K562 (cell line): Measurements from ENCODE around the gene KAT6B. TPM values are rescaled to one million over a fixed set of nuclear protein-coding genes. Genes with fewer than 3 reads are reported as not detected.

ENCODE experiments used
- ATAC-seq: fragments of 200-7000 bp; cut with Tn5 transposase; 3 replicates; pipeline ENCODE4 v1.9.1; 2020; ENCODE audit warnings: moderate library complexity
- BruUV-seq: library from RNA; stranded (reverse); fragments of 400-500 nt; replicated peaks from 2 replicates; lab custom pipeline; 2021; lab: Mats Ljungman, UMichigan
- CTCF ChIA-PET: fragments of 300-600 bp; formaldehyde crosslinking; extraction: SDS; loops from one replicate; lab custom pipeline; 2021; ENCODE audit warnings: low intra/inter-chr PET ratio; lab: Yijun Ruan, JAX
- POLR2A ChIA-PET: fragments of 300-600, 350-650 bp; sonication (Branson Sonifier 250); formaldehyde crosslinking; extraction: SDS; loops from one replicate; lab custom pipeline; 2021; ENCODE audit warnings: antibody characterized with exemption, inconsistent platforms; lab: Yijun Ruan, JAX
- DNase-seq, 4 experiments: peaks; one replicate each; pipeline versions ENCODE4 v3.0.0 to v3.0.0-alpha.2; 2011 to 2018; ENCODE audit warnings: low spot score in 3 of 4, mixed read lengths in 3 of 4; ENCODE audit errors: extremely low read depth in 1 of 4
- FAIRE-seq: peaks from 2 replicates; lab custom pipeline; 2011; peaks lifted over from hg19 to GRCh38; lab: Jason Lieb, UNC
- H2AFZ ChIP-seq: 2 replicates; pipeline ENCODE4 v1.6.0; 2011; ENCODE audit warnings: low read depth, low read length, control low read depth, inconsistent platforms
- H3K27ac ChIP-seq: fragments of 200-600 bp; 3 replicates; pipeline ENCODE4 v1.8.0; 2011; ENCODE audit warnings: low read depth, mild to moderate bottlenecking, control low read depth, inconsistent platforms, low read length, moderate library complexity, mixed read lengths; ENCODE audit errors: extremely low read depth
- H3K27me3 ChIP-seq, 2 experiments: fragments of 300-600 bp in 1 of 2; 2 replicates in 1 of 2; 3 replicates in 1 of 2; pipeline versions ENCODE4 v1.6.0 to v1.8.0; 2011; ENCODE audit warnings: inconsistent platforms in 2 of 2, low read length in 2 of 2, mild to moderate bottlenecking in 1 of 2, mixed read lengths in 1 of 2, moderate library complexity in 1 of 2; ENCODE audit not compliant: control insufficient read depth in 2 of 2, insufficient read depth in 2 of 2
- H3K36me3 ChIP-seq: fragments of 300-600 bp; 3 replicates; pipeline ENCODE4 v1.8.0; 2011; ENCODE audit warnings: mild to moderate bottlenecking, low read length, inconsistent platforms; ENCODE audit not compliant: control insufficient read depth, insufficient read depth
- H3K4me1 ChIP-seq, 2 experiments: fragments of 200-600 bp in 1 of 2; replicated peaks in 1 of 2; 2 replicates in 1 of 2; 3 replicates in 1 of 2; pipeline versions ENCODE4 v1.5.1 to v1.8.0; 2011; ENCODE audit warnings: inconsistent platforms in 2 of 2, low read length in 2 of 2, mild to moderate bottlenecking in 1 of 2, mixed read lengths in 1 of 2, moderate library complexity in 1 of 2; ENCODE audit not compliant: control insufficient read depth in 2 of 2, insufficient read depth in 2 of 2
- H3K4me2 ChIP-seq: 2 replicates; pipeline ENCODE4 v1.6.1; 2011; ENCODE audit warnings: low read length, control low read depth, inconsistent platforms, mixed read lengths; ENCODE audit not compliant: insufficient read depth
- H3K4me3 ChIP-seq: fragments of 200-600 bp; sonication (generic), shearing (Covaris generic); 2 replicates; pipeline ENCODE4 v1.5.1; 2016; ENCODE audit warnings: control low read depth, inconsistent platforms
- H3K79me2 ChIP-seq: fragments of 200-600 bp; 3 replicates; pipeline ENCODE4 v1.8.0; 2011; ENCODE audit warnings: low read length, inconsistent platforms; ENCODE audit not compliant: control insufficient read depth, insufficient read depth
- H3K9ac ChIP-seq, 2 experiments: 2 replicates each; pipeline versions ENCODE4 v1.6.0 to v1.6.1; 2011; ENCODE audit warnings: low read depth in 2 of 2, low read length in 2 of 2, control low read depth in 1 of 2, inconsistent platforms in 1 of 2, mild to moderate bottlenecking in 1 of 2, mixed read lengths in 1 of 2; ENCODE audit not compliant: insufficient read depth in 1 of 2
- H3K9me1 ChIP-seq: one replicate; pipeline ENCODE4 v1.6.0; 2011; ENCODE audit warnings: inconsistent platforms, mild to moderate bottlenecking, low read length, moderate library complexity; ENCODE audit not compliant: control insufficient read depth, insufficient read depth
- H3K9me3 ChIP-seq: replicated peaks from 2 replicates; pipeline ENCODE4 v1.5.1; 2011; ENCODE audit warnings: low read depth, low read length, inconsistent platforms; ENCODE audit not compliant: control insufficient read depth, insufficient read depth
- H4K20me1 ChIP-seq: replicated peaks from 2 replicates; pipeline ENCODE4 v1.6.1; 2011; ENCODE audit warnings: low read length, inconsistent platforms, mixed read lengths; ENCODE audit not compliant: control insufficient read depth, insufficient read depth
- BACH1 ChIP-seq: fragments of 200-800 bp; sonication (Bioruptor generic); IDR thresholded peaks from 2 replicates; pipeline ENCODE4 v1.6.1; 2016; ENCODE audit warnings: missing genetic modification characterization, missing compliant biosample characterization
- CREM ChIP-seq: IDR thresholded peaks from 2 replicates; pipeline ENCODE4 v1.6.1; 2014; ENCODE audit warnings: antibody characterized with exemption, low read depth
- FOXO4 ChIP-seq: fragments of 450-650 bp; formaldehyde crosslinking; IDR thresholded peaks from 2 replicates; pipeline ENCODE4 v1.4.0; 2020; ENCODE audit warnings: mild to moderate bottlenecking, moderate library complexity
- PYGO2 ChIP-seq: fragments of 450-650 bp; IDR thresholded peaks from 2 replicates; pipeline ENCODE4 v1.6.1; 2016; ENCODE audit warnings: mild to moderate bottlenecking, missing genetic modification characterization, moderate library complexity, missing compliant biosample characterization
- ZFP36 ChIP-seq: fragments of 150-350 bp; IDR thresholded peaks from 2 replicates; pipeline ENCODE4 v1.6.1; 2018; ENCODE audit warnings: low read length, low read depth; ENCODE audit not compliant: partially characterized antibody
- ZNF639 ChIP-seq, 2 experiments: fragments of 200-800 bp in 1 of 2; sonication (Bioruptor generic) in 1 of 2; sonication (generic) in 1 of 2; formaldehyde crosslinking in 1 of 2; IDR thresholded peaks in 1 of 2; conservative IDR thresholded peaks in 1 of 2; 2 replicates each; pipeline versions ENCODE4 v1.5.0 to v1.6.1; 2016 to 2020; ENCODE audit warnings: missing compliant biosample characterization in 1 of 2, missing genetic modification characterization in 1 of 2, missing genetic modification reagents in 1 of 2
- ZNF76 ChIP-seq: fragments of 250-450 bp; sonication (Bioruptor Pico); IDR thresholded peaks from 2 replicates; pipeline ENCODE4 v1.4.0; 2020; ENCODE audit warnings: mild to moderate bottlenecking, moderate library complexity, borderline replicate concordance
- ZNF79 ChIP-seq: fragments of 250-450 bp; sonication (Bioruptor Pico); IDR thresholded peaks from 2 replicates; pipeline ENCODE4 v1.4.0; 2020; ENCODE audit warnings: low read depth, mild to moderate bottlenecking, moderate library complexity
- WGBS: fragments of 100-300 bp; shearing (Covaris generic); methylation state at CpG from one replicate; pipeline ENCODE4 v1.1.6; 2016; ENCODE audit warnings: low coverage, mixed read lengths; ENCODE audit not compliant: insufficient coverage; ENCODE audit errors: missing lambda C conversion rate; 5-methylcytosine and 5-hydroxymethylcytosine counted together
- in situ Hi-C: fragments of 300-500 bp; cut with MboI; formaldehyde crosslinking; loops from 4 replicates; pipeline ENCODE4 v1.15.0; 2018; ENCODE audit warnings: inconsistent platforms, mixed read lengths
- intact Hi-C: fragments of 100-400 bp; cut with micrococcal nuclease; formaldehyde crosslinking; loops from 2 replicates; pipeline ENCODE4 v1.14.2; 2022
- polyA plus RNA-seq, 8 experiments: library from polyadenylated mRNA; depleted of rRNA in 4 of 8; stranded (reverse) in 5 of 8; unstranded in 3 of 8; fragments of >200 nt; fragmentation: Nextera tagmentation in 2 of 8; fragmentation: Illumina TruSeq in 1 of 8; extraction: Ambion mirVana in 2 of 8; extraction: Trizol in 1 of 8; gene quantifications; 2 replicates each; pipeline versions ENCODE4 v1.2.1 to v1.2.3, GENCODE V29; 2011 to 2014; ENCODE audit warnings: inconsistent platforms in 1 of 8, missing spikeins in 1 of 8
- total RNA-seq, 7 experiments: library from RNA; depleted of rRNA in 6 of 7; stranded (reverse); fragments of >200 nt in 6 of 7; fragmentation: Illumina TruSeq in 2 of 7; extraction: Trizol in 2 of 7; gene quantifications; 2 replicates each; pipeline versions ENCODE4 v1.2.1 to v1.2.3, GENCODE V29; 2011 to 2021; ENCODE audit warnings: low replicate concordance in 1 of 7

KAT6B gene
- total and polyA plus RNA-seq, 9 of the 15 experiments (the other 6 are each of a cell fraction or from before 2014, with no cell fraction given), result 1.4 to 9.2 (median 6.8) TPM

- no TSS peak for BruUV-seq
- no peaks in the 10 kb centered on the region for H3K79me2 ChIP-seq
- no peak for TF ChIP-seq CREM
- TF ChIP-seq ZNF639 (CRISPR knock-in tag; conservative IDR thresholded peaks at IDR 0.05 in 1 of 2, IDR thresholded peaks at IDR 0.05 in 1 of 2), result no peak
- no peak for TF ChIP-seq FOXO4
- TF ChIP-seq ZFP36, result peak; percentile 5
- no peak for TF ChIP-seq BACH1 (tag)
- no peak for TF ChIP-seq ZNF79 (CRISPR knock-in tag)
- TF ChIP-seq PYGO2 (tag), result no peak
- no peak for TF ChIP-seq ZNF76 (CRISPR knock-in tag)
- no peak for FAIRE-seq
- H3K36me3 ChIP-seq, result no peaks in the 10 kb centered on the region
- POLR2A ChIA-PET, result interaction anchor here (1.2 to 1.3 kb wide), 2 partner anchors 8 to 15 kb away, joined by 3 read pairs; no protein-coding TSS in a partner anchor
- no peak overlapping the region for H3K27ac ChIP-seq
- in situ Hi-C loops (no loop called here), intact Hi-C loops (no loop called here)
- CTCF ChIA-PET, result no interaction called here
- no peak for DNase-seq
- H3K9me3 ChIP-seq, result no peaks in the 10 kb centered on the region
- H3K4me1 ChIP-seq, result no peaks in the 10 kb centered on the region
- peaks cover 2 to 5% of the 10 kb centered on the region in 2 experiments; a peak in 3 of 5 replicates for H3K27me3 ChIP-seq
- H3K9ac ChIP-seq, result no peak overlapping the region
- H4K20me1 ChIP-seq, result 0 out of 2 replicates have a peak, but pooled peaks cover 8% of the 10 kb centered on the region
- H3K9me1 ChIP-seq, result no peaks in the 10 kb centered on the region
- ATAC-seq, result no peak
- H3K4me2 ChIP-seq, result no peak overlapping the region
- WGBS, result 30% methylated on average over 6 of the region's 6 CpGs
- no peak overlapping the region for H2AFZ ChIP-seq
- no peak overlapping the region for H3K4me3 ChIP-seq
Observed at GRCh38 chr10:74936577-74937265, 110.3 kb downstream of the KAT6B start.
